Left lobe of liver (tissue), 2 donors: Measurements from ENCODE around the gene SLC39A13. TPM values are rescaled to one million over a fixed set of nuclear protein-coding genes. Genes with fewer than 3 reads are reported as not detected.

Experiments used
- ATAC-seq: fragments of 200-7000 bp; cut with Tn5 transposase; one replicate; pipeline ENCODE4 v1.9.1; 2020; ENCODE audit warnings: mild to moderate bottlenecking, moderate library complexity
- DNase-seq: peaks from one replicate; pipeline ENCODE4 v3.0.0-alpha.2; 2020; ENCODE audit warnings: low spot score
- total RNA-seq: library from RNA; stranded (reverse); gene quantifications from one replicate; pipeline ENCODE4 v1.2.1, GENCODE V29; 2021
- donor health status: DM: no; HTN: no; CAD: no; lungs with moderate emphysema.
- donor health status: DM: no; HTN: yes; CAD: no.

The SLC39A13 gene
- total RNA-seq, 1 donor from 2014 or later: 15.8 TPM

DNA sequence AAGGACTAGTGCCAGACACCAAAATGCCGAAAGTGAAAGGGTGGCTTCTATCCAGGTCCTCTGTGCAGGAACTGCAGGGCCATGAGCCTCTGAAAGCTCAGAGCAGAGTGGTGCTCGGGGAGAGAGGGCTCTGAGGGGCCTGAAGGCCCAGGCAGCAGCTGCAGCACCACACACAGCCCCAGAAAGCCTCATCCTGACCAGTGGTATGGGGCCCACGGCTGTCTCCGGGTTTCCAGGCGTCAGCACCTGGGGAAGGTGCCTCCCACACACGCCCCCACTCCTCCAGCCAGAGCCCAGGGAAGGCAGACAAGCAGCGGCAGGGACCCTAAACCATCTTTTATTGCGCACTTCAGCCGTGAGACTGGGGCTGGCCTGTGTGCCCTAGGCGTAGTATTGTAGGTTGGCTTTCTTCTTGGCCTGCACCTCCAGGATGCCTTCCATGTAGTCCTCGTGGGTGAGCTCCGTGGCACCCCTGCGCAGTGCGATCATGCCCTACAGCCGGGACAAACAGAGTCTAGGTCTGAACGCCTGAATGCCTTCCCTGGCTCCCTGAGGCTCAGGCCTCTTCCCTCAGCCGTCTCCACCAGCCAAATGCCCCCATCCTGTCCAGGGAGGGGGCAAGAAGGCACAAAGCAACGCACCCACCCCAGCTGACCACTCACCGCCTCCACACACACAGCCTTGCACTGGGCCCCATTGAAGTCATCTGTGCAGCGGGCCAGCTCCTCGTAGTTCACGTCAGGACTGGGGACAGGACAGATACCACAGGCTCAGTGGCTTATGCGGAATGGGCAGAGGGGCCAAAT is 10.3 kb downstream of the SLC39A13 start:
- ATAC-seq: peak; percentile 5
- no peak for DNase-seq

DNA sequence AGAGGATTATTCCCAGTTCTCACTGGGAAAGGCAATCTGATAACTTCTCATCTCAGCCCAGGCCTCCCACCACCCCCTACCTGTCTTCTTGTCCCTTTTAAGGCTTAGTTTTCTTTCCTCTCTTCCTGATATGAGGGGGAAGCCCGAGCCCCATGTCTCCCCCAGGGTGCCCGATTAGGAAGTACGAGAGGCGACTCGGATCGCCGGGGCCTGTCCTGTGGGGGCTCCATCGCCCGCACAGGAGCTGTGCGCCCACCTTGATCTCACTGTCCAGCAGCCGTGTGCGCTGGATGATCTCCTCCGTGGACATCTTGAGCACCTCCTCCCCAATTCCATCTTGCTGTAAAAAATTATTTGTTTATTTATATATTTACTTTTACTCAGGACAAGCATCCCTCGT is 17.2 kb downstream of the SLC39A13 start:
- ATAC-seq (no peak), DNase-seq (no peak)

DNA sequence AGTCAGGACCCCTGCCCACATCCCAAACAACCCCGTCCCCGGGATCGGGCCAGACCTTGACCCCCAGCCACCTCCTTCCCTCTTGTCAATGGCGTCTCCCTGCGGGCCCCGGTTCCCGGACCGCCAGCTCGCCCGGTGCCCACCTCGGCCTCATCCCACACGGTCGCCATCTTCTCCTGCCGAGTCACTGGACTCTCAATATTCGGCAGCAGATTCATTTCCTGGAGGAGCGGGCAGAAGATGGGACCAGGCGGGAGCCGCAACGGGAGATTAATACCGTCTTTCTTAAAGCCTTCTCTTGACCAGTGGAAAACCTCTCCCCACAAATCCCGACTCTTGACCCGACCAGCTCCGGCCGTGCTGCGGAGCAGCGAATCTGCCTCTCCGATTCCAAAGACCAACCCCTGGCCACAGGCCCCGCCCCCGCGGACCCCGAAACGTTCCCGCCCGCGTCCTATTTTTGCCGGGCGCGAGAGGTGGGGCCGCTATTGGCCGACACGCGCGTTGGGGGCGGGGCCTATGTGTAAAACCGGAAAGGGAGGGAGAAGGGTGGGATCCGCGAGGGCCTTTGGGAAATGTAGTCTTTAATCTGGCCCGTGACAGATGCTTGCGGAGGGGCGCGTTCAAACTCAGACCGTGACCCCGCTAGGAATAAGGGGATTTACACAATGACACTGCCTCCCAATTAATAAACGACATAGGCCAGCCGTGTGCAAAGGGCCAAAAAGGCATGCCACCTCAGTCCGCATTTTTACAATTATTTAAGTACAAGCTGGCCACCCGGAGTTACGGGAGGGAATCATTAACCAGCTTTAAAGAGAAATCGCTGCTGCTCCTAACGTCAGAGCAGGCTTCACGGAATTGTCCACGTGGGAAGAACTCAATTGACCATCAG is 17.9 kb downstream of the SLC39A13 start, which contains the start of gene PSMC3:
Gene PSMC3, minus strand, starts transcription at position 378 of the 895 bp plus-strand sequence. Its CDS starts 160 bp downstream, at position 218.
- DNase-seq (peak; percentile 99), ATAC-seq (peak; percentile 89)

DNA sequence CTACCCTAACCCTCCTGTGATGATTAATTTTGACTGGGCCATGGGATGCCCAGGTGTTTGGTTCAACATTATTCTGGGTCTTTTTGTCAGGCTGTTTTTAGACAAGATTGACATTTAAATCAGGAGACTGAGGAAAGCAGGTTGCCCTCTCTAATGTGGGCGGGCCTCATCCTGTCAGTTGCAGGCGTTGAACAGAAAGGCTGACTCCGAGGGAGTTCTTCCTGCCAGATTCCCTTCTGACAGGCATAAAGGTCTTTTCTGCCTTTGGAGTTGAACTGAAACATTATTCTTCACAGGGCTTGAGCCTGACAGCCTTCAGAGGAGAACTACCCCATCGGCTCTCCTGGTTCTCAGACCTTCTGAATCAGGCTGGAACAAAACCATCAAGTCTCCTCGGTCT is 22.1 kb downstream of the SLC39A13 start:
- ATAC-seq (peak; percentile 40), DNase-seq (no peak)

DNA sequence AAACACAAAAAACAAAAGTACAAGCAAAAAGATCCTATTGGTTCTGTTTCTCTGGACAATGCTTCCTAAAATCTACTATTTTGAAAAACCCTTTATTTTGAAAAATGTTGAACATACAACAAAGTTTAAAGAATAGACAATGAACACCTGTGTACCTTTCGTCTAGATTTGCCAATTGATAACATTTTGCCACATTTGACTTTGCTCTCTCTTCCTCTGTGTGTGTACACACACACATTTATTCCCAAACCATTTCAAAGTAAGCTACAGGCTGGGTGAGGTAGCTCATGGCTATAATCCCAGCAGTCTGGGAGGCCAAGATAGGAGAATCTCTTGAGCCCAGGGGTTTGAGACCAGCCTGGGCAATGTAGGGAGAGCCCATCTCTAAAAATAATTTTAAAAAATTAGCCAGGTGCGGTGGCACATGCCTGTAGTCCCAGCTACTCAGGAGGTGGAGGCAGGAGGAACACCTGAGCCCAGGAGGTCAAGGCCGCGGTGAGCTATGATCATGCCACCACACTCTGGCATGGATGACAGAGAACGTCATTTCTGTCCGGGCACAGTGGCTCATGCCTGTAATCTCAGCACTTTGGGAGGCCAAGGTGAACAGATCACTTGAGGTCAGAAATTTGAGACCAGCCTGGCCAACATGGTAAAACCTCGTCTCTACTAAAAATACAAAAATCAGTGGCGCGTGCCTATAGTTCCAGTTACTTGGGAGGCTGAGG is 23.1 kb downstream of the SLC39A13 start:
- ATAC-seq: peak; percentile 41
- DNase-seq: peak; percentile 83

DNA sequence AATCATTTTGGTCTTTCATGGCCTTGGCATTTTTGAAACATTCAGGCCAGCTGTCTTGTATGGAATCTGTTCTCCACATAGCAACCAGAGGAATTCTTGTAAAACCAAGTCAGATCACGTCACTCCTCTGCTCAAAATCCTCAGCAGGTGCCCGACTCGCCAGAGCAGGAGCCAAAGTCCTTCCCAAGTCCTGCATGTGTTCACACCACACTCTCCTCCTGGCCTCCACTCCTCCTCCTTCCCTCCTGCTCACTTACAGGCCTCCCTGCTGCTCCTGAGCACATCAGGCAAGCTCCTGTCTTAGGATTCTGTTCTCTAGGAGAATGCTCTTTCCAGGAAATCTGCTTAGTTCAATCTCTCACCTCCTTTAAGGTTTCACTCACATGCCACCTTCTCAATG is 24.8 kb downstream of the SLC39A13 start:
- DNase-seq (no peak), ATAC-seq (no peak)

DNA sequence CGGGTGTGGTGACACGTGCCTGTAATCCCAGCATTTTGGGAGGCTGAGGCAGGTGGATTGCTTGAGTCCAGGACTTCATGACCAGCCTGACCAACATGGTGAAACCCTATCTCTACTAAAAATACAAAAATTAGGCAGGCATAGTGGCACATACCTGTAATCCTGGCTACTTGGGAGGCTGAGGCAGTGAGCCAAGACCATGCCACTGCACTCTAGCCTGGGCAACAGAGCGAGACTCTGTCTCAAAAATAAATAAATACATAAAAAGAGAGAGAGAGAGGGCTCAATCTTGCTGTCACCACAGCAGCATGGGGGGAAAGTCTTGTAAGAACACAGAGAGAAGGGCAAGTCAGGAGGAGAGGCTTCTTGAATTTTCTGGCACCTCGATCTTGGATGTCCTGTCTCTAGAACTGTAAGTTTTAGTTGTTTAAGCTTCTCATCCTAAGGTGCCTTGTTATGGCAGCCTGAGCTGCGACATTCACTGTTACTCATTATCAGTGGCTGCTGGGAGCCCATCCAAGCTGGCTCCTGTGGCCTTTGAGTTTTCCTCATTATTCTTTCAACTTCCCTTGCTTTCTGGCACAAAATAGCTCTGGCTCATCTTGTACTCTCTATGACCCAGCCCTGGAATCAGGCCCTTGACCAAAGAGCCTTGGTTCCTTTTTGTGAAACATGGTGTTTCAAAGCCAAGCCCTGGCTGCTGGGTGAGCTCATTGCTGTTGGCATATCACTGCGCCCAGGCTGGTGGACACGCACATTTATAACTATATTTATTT is 25.8 kb downstream of the SLC39A13 start:
- ATAC-seq: peak; percentile 61
- peak; percentile 92 for DNase-seq

DNA sequence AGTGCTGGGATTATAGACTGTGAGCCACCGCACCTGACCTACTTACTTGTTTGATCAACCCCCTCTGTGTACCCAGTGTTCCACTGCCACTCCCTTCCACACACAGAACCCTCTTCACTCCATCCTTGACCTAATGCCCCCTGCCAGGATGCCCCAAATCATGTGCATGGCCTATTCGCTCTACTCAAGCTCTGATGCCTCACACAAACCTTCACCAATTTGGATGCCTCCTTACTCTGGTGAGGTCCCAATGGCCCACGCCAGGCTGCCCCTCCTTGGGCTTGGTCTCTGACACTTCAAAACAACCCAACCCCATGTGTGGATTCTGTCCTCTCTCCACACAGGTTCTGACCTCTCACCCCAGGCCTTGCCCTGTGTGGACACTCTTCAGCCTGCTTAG is 27.3 kb downstream of the SLC39A13 start:
- ATAC-seq (no peak), DNase-seq (no peak)

DNA sequence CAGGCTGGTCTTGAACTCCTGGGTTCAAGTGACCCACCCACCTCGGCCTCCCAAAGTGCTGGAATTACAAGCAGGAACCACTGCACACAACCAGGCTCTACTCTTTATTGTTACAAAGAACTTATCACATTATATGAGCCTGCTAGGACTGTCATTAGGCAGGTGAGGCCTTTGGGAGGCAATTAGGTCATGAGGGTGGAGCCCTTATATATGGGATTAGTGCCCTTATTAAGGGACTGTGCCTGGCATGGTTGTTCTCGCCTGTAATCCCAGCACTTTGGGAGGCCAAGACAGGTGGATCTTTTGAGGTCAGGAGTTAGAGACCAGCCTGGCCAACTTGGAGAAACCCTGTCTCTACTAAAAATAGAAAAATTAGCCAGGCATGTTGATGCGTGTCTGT is 28.3 kb downstream of the SLC39A13 start:
- ATAC-seq: no peak
- no peak for DNase-seq

DNA sequence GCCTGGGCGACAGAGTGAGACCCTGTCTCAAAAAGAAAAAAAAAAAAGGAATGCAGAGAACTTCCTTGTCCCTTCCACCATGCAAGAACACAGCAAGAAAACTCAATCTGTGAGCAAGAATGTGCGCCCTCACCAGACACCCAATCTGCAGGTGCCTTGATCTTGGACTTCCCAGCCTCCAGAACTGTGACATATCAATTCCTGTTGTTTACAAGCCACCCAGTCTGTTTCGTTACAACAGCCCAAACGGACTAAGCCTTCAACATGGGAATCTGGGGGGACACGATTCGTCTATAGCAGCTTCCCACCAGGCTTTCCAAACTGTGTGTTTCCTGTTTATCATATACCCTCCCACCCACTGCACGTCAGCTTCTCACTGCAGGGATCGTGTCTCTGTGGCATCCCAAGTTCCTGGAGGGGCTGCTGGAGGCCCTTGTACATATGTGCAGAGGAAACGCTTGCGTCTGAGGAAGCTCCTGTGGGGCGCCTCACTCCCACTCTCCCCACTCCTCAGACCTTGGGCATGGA is 28.9 kb downstream of the SLC39A13 start:
- DNase-seq (no peak), ATAC-seq (no peak)

DNA sequence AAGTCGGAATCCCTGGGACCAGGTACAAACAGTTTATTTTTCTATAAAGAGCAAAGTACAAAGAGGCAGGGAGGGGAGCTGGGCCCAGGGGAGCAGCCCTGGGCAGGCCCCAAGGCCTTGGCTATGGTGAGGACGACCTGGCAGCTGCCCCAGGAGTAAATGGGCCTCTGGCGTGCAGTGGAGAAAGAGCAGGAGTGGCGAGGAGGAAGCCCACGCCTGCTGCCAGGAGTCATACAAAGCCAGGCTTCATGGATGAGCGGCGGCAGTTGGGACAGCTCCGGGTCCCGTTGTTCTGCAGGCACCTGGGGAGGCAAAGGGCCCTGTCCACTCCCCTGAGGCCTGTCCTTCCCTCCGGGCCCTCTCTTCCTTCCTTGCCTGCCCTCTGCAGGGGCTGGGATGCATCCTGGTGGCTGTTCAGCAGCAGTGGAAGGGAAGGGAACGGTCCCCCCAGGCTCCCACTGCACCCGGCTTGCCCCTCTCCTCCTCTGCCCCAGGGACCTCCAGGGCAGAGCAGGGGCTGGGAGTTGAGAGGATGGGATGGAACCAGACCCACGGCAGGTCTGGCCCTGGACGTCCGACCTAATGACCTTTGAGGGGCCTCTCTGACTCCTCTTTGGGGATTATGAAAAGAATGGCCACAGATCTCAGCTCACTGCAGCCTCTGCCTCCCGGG is 29.5 kb downstream of the SLC39A13 start:
- ATAC-seq: peak; percentile 82
- peak; percentile 94 for DNase-seq

DNA sequence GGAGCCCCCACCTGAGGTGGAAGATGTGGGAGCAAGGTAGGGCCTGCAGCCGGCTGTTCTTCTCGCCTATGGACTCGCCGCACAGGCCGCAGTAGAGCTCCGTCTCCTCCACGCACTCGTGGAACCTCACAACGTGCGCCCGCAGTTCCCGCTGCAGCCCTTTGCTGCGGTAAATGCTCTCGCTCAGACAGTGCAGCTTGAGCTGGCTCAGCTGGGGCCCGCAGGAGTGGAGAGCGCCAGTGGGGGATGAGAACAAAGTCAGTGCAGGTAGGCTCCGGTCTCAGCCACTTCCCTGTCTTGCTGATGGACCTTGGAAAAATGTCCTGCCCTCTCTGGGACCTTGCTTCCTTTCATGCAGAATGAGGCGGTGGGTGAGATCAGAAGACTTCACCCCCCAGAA is 30.3 kb downstream of the SLC39A13 start:
- ATAC-seq: no peak
- no peak for DNase-seq

DNA sequence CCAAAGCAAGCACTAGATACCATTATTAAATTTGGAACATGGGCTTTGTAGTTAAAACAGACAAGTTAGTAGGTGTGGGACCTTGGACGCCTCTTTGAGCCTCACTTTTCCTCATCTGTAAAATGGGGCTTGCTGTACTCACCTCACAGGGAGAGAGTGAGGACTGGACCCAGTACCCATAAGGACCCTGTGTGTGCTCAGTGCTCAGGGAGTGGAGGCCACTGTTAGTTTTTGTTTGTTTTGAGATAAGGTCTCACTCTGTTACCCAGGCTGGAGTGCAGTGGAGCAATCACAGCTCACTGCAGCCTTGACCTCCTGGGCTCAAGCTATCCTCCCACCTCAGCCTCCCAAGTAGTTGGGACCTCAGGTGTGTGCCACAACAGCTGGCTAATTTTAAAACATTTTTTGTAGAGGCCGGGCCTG is 31.7 kb downstream of the SLC39A13 start:
- DNase-seq: no peak
- no peak for ATAC-seq

DNA sequence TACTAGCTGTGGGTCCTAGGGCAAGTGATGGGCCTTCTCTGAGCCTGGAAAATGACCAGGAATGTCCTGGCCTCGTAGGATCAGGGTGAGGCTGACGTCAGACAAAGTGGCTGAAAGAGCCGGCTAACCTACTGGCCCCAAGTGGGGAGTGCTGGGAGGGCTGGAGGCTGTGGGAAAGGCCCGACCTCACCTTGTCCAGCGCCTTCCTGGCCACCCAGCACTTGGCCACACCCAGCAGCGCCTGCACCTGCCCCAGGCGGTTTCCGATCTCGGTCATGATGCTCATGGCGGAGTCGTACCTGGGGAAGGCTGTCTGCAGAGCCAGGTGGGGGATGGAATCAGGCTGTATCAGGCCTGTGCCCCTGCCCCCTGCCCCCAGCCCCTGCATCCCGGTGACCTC is 33.0 kb downstream of the SLC39A13 start:
- ATAC-seq (no peak), DNase-seq (no peak)

DNA sequence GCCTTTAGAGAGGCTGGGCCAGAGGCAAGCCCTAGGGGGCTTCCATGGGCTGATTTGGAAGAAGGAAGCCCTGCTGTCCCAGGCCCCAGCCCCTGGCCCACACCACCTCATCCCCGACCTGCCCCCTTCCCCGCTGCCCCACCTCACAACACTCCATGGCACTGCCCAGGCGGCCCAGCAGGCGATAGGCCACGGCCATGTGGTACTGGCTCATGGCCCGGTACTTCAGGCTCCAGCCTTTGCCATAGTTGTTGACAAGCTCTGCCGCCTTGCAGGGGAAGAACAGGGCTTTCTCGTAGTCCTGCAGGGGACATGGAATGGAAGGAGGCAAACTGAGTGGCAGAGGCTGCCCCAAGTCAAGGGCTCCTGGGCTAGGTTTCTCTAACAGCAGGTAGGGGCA is 34.1 kb downstream of the SLC39A13 start:
- DNase-seq (no peak), ATAC-seq (peak; percentile 39)

DNA sequence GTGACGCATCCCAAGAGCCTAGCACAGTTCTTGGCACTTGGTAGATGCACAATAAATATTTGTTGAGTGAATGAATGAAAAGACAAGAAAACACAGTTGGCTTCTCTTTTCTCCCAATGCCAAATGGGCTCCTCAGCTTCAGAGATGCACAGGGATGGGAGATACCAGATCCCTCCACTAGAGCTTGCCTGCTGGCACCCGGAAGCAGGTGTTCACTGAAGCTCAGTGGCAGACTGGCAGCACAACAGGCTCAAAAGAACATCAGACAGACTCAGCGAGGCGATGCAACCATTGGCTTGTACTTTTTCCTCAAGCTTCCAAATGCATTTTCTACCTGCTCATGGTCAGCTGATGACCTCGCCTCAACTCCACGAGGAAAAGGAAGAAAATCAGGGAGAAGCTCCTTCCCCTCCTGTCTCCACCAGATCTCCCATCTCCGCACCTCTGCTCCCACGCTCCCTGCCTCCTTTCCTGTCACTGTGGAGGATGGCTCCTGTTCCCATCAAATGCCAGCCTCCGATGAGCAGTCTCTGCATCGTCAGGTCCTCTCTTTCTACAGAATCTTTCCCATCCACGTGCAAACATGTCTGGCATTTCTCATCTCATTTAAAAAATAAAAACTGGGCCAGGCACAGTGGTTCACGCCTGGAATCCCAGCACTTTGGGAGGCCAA is 34.8 kb downstream of the SLC39A13 start:
- DNase-seq: no peak
- ATAC-seq: peak; percentile 18

DNA sequence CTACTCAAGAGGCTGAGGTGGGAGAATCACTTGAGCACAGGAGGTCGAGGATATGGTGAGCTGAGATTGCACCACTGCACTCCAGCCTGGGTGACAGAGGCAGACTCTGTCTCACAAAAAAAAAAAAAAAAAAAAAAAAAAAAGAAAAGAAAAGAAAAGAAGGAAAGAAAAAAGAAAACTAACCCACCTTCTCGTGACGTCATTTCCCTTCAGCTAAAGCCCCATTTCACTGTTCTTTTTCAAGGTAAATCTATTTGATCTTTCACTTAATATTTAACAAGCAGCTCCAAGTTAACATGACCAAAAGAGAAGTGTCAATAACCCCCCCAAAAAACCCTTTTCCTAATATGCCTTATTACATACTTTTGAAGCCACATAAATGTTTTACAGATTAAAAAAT is 35.4 kb downstream of the SLC39A13 start:
- ATAC-seq (no peak), DNase-seq (no peak)

DNA sequence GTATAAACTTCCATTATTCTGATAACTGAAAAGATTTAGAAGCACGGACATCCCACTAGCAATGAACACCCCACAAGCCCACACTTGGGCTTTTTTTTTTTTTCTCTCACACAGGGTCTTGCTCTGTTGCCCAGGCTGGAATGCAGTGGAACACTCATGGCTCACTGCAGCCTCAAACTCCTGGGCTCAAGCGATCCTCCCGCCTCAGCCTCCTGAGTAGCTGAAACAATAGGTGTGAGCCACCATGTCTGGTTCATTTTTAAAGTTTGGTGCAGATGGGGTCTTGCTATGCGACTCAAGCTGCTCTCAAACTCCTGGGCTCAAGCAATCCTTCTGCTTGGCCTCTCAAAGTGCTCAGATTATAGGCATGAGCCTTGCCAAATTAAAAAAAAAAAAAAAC is 37.5 kb downstream of the SLC39A13 start:
- ATAC-seq (no peak), DNase-seq (no peak)

DNA sequence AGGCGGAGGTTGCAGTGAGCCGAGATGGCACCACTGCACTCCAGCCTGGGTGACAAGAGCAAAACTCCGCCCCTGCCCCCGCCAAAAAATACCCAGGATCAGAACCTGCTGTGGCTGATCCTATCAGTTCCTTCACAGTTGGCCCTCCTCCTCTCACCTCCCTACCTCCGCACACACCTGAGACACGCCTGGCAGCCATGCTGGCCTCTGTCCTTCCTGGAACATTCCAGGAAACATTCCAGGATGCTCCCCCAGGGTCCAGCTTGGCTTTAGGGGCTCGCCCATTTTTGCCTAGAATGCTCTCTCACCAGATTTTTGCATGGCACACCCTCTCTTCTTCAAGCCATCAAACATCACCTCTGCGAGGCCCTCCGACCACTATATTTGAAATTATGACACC is 38.4 kb downstream of the SLC39A13 start:
- ATAC-seq (no peak), DNase-seq (no peak)
